Activated CD8-positive, alpha-beta memory T cell treated with anti-CD3 and anti-CD28 coated beads, Interleukin-2, amount 50 U/mL, for 1 hour (primary cell): Measurements from ENCODE around the gene ZNF276.
"Not testable (repeated sequence)": the region's sequence is repeated elsewhere in the genome, so short reads cannot be mapped to it uniquely, and the experiment has no call there.

Experiments
- DNase-seq: peaks from one replicate; pipeline ENCODE4 v3.0.0-alpha.2; 2020; ENCODE audit errors: extremely low read depth

ZNF276 gene, protein sequence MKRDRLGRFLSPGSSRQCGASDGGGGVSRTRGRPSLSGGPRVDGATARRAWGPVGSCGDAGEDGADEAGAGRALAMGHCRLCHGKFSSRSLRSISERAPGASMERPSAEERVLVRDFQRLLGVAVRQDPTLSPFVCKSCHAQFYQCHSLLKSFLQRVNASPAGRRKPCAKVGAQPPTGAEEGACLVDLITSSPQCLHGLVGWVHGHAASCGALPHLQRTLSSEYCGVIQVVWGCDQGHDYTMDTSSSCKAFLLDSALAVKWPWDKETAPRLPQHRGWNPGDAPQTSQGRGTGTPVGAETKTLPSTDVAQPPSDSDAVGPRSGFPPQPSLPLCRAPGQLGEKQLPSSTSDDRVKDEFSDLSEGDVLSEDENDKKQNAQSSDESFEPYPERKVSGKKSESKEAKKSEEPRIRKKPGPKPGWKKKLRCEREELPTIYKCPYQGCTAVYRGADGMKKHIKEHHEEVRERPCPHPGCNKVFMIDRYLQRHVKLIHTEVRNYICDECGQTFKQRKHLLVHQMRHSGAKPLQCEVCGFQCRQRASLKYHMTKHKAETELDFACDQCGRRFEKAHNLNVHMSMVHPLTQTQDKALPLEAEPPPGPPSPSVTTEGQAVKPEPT

DNA sequence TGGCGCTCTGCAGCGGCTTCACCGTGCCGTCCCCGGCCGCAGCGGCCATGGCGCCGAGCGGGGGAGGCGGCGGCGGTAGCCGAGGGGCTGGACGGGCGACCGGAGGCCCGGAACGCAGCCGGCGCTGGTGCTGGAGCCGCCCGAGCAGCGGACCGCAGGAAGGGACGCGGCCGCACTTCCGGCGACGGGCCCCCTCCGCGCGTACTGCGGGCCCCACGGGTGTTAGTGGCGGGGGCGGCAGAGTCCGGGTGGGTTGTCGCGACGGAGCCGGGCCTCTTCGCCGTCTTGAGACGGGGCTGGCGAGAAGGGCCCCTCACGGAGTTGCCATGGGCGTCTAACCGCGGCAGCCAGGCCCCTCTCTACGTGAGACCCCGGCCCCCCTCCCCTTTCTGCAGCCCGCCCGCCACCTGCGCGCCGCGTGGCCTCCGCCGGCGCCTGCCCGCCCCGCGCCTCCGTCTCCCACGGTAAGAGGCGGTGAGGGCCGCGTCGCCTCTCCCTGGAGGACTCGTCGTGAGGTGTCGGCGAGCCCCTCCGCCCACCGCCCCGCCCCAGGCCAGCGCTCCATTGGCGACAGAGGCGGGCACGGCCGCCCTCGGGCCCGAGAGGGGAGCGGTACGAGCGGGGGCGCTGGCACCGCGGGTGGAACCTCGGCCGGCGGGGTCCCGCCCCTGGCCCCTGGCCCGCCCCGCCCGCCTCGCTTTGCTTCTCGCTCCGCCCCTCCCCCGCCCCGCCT is at the start of gene ZNF276, which contains the start of gene VPS9D1:
ZNF276 (plus strand) TSS at position 725 of the 733 bp plus-strand sequence. CDS start 104 bp downstream, outside the sequence.
VPS9D1 (minus strand) TSS at position 86 of the 733 bp plus-strand sequence; CDS start at position 49, 37 bp downstream.
- DNase-seq, result peak; percentile 61

DNA sequence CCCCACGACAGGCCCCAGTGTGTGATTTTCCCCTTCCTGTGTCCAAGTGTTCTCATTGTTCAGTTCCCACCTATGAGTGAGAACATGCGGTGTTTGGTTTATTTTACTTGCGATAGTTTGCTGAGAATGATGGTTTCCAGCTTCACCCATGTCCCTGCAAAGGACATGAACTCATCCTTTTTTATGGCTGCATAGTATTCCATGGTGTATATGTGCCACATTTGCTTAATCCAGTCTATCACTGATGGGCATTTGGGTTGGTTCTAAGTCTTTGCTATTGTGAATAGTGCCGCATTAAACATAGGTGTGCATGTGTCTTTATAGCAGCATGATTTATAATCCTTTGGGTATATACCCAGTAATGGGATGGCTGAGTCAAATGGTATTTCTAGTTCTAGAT is 49.8 kb upstream of the ZNF276 start:
- DNase-seq, result not testable (repeated sequence)

DNA sequence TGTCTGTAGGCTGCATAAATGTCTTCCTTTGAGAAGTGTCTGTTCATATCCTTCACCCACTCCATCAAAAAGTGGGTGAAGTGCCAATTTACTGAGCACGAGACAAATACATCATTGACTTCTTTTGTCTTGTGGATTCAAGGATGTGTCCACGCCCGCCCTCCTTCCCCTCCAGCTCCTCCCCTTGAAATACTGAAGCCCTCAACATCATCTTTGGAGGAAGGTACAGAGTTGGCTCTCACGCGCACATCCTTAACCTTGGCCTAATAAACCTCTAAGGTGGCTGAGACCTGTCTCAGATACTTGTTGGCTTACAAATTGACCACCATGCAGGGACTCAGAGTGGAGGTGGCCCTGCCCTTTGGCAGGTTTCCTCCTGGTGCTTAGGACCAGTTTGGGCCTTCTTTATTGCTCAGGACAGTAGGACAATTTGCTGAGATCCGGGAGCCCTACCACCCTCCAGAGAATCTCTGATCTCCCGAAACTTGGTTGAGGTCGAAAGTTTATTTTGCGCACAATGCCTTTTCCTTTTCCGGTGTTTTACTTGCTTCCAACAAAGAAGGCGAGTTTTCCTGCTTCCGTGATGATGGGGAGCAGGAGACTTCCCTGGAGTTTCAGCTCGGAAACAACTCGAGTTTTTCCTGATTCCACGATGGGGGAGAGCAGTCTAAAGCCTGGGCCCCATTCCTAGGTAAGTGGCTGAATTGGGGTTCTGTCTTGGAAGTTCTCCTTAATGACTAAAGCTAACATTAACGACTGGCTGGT is 49.0 kb upstream of the ZNF276 start:
- DNase-seq, result no peak

DNA sequence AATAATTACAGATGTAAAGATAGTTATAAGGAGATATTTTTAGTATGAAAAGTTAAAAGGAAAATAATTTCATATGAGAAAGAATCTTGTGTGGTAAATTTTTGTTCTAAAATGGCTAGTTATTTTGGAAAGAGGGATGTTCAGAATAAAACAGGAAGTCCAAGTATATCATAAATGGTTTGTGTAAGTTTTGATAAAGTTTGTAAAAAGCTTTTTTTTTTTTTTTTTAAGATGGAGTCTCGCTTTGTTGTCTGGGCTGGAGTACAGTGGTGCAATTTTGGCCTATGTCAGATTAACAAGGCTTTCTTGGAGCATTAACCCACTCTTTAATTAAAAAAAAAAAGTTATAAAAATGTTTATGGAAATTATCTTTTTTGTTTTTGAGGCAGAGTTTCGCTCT is 43.1 kb upstream of the ZNF276 start:
- no peak for DNase-seq

DNA sequence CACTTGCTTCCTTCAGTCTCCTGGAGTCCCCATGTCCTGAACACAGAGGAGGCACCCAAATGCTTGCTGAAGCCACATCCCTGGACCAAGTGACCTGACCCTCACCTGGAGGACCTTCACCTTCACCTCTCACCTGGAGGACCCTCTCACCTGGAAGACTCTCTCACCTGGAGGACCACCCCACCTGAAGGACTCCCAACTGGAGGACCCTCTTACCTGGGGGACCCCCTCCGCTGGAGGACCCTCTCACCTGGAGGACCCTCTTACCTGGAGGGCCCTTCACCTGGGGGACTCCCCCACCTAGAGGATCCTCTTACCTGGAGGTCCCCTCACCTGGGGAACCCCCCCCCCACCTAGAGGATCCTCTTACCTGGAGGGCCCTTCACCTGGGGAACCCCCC is 35.4 kb upstream of the ZNF276 start:
- no peak for DNase-seq

DNA sequence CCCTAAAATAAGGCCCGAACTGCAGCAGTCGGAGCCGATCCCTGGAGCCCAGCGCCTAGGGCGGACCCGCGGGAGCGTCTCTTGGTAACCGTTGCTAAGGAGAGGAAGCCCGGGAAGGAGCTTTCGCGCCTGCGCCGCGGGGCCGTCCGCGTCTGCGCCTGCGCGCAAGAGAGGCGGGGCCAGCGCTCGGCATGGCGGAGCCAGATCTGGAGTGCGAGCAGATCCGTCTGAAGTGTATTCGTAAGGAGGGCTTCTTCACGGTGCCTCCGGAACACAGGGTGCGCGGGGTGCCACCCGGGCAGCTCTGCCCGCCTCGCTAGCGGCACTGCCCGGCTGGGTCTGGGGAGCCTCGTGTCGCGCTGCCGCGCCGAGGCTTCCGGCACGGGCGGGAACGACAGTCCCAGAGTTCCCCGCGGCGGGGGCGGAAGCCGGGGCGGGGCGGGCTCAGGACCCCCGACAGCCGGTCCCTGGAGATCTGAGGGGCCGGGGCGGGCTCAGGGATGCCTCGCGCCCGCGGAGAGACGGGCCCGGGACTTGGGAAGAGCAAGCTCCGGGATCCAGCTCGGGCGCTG is 34.7 kb upstream of the ZNF276 start, which contains the start of gene CDK10:
CDK10 (plus strand) TSS at position 170 of the 572 bp plus-strand sequence; CDS start at position 192, 22 bp downstream.
- peak; percentile 43 for DNase-seq

DNA sequence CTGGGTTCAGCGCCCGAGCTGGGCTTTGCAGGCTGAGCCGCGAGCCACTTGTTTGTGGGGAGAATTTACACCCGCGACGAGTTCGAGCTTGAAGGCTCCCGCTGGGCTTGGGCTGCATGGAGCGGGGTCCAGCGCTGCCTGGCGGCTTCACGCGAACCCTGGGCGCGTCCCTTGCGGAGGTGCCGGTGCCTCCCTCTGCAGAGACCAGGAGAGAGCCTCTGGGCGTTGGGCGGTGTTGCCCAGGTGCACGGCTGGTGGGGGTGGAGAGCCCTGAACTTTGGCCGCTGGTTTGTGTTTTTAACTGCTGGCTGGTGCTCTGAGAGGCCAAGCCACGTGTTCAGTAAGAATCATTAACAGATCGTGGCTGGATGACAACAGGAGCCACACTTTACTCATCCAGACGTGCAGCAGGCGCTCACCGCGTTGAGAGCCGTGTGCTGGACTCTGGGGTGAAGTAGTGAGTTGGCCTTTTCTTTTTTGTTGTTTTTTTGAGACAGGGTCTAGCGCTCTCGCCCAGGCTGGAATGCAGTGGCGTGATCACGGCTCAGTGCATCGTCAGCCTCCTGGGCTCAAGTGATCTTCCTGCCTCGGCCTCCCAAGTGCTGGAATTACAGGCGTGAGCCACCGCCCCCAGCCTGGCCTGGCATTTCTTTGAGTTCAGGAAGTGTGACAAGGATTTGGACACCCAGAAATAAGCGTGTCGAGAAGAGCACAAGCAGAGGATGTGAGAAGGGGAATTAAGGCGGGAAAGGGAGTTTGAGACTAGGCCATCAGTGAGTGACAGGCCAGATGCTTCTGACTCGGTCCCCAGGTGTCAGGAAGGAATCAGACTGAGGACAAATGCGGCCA is 34.0 kb upstream of the ZNF276 start:
- no peak for DNase-seq

DNA sequence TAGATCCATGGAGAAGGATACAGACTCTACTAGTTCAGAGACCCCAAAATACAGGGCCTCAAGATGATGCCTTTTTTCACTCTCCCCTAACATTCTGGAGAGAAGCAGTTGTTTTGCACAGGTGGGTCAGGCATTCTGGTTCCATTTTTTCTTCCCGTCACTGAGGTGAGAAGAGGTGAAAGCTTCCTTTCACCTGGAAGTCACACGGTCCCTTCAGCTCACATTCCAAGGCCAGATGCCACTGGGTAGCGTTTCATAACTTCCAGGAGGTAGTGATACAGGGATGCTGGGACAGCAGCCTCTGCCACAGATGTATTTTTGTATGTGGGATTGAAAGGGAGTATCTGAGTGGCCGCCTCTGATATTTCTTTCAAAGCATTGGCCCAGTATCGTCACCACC is 32.9 kb upstream of the ZNF276 start:
- no peak for DNase-seq

DNA sequence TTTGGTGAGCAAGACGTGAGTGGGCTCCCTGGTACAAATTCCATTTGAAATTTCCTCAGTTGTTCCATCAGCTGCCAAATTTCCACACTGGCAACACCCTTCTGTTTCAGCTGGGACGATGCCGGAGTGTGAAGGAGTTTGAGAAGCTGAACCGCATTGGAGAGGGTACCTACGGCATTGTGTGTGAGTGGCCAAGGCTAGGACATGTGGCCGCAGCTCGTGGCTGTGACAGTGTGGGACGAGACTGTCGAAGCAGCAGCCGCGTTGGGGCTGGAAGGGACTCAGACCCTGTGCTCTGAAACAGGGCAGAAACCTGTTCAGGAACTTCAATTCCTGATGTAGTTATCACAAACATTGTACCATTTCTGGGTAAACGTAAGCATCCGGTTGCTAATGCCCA is 32.2 kb upstream of the ZNF276 start:
- no peak for DNase-seq

DNA sequence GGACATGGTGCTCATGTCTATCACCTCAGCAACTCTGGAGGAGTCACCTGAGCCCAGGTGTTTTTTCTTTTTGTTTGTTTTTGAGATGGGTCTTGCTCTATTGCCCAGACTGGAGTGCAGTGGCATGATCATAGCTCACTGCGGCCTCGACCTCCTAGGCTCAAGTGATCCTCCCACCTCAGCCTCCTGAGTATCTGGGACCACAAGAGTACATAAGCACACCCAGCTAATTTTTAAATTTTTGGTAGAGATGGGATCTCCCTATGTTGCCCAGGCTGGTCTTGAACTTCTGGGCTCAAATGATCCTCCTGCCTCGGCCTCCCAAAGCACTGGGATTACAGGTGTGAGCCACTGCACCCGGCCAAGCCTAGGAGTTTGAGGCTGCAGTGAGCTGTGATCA is 31.7 kb upstream of the ZNF276 start:
- DNase-seq, result not testable (repeated sequence)

DNA sequence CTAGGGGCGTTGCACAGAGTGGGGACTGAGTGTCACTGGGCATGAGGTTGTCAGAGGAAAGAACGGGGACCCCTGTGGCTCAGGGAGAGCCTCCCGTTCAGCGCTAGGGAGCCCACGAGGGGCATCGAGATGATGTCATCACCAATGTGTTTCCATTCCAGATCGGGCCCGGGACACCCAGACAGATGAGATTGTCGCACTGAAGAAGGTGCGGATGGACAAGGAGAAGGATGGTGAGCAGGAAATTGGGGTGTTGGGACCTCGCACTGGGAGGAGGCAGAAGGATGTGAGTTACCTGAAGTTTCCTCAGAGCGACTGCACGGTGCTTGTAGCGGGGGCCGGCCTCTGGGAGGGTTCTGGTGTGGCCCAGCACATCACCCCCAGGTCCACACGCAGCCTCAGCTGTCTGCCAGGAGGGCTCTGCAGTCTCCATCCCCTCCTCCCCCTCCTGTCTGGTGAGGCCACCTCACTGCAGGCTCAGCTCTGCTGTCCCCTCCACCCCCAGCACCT is 30.9 kb upstream of the ZNF276 start:
- no peak for DNase-seq

DNA sequence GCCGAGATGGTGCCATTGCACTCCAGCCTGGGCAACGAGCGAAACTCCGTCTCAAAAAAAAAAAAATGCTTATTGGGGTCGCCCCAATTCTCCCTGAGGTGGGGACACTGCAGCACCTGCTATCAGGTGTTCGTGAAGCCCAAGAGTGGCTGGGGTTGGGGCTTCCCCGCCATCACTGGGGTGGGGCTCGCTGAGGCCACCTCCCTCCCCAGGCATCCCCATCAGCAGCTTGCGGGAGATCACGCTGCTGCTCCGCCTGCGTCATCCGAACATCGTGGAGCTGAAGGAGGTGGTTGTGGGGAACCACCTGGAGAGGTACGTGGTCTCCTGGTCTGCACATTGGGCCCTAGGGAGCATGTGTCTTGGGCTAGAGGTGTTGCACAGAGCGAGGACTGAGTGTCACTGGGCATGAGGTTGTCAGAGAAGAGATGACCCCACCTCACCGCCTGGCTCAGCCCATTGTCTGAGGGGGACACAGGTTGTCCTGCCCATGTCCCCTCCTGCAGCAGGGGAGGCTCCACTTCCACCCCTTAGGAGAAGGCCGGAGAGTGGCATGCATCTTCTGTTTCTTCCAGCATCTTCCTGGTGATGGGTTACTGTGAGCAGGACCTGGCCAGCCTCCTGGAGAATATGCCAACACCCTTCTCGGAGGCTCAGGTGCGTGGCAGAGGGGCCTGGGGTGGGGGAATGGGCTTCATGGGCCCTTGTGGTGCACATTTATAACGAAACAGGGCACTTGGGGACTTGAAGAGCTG is 29.9 kb upstream of the ZNF276 start:
- DNase-seq, result no peak

DNA sequence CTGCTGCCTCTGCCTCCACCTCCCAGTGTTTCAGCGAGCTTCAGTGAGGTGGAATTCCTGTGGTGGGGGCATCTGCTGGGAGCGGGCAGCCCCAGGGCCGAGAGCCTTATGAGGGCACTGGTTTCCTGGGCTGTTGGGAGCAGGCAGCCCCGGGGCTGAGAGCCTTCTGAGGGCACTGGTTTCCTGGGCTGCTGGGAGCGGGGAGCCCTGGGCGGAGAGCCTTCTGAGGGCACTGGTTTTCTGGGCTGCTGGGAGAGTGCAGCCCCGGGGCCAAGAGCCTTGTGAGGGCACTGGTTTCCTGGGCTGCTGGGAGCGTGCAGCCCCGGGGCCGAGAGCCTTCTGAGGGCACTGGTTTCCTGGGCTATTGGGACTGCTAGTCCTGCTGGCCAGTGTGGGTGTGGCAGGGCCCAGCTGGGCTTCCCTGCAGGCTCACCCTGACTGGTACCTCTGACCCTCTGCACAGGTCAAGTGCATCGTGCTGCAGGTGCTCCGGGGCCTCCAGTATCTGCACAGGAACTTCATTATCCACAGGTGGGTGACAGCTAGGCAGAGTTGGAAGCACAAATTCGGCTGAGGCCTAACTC is 29.3 kb upstream of the ZNF276 start:
- no peak for DNase-seq

DNA sequence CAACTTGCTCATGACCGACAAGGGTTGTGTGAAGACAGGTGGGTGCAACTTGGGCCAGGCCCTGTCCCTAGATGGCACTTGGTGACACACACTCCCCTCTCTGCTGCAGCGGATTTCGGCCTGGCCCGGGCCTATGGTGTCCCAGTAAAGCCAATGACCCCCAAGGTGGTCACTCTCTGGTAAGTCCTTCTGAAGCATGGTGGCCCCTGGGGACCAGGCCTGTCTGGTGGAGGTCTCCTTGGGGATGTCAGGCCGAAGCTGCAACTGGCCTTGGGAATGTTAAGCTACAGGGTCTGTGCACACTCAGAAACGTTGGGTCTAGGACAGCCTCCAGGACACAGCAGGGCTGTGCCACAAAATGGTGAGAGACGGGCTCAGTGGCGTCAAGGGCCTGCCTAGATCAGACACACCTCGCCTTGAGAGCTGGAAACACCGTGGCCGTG is 28.0 kb upstream of the ZNF276 start:
- no peak for DNase-seq

DNA sequence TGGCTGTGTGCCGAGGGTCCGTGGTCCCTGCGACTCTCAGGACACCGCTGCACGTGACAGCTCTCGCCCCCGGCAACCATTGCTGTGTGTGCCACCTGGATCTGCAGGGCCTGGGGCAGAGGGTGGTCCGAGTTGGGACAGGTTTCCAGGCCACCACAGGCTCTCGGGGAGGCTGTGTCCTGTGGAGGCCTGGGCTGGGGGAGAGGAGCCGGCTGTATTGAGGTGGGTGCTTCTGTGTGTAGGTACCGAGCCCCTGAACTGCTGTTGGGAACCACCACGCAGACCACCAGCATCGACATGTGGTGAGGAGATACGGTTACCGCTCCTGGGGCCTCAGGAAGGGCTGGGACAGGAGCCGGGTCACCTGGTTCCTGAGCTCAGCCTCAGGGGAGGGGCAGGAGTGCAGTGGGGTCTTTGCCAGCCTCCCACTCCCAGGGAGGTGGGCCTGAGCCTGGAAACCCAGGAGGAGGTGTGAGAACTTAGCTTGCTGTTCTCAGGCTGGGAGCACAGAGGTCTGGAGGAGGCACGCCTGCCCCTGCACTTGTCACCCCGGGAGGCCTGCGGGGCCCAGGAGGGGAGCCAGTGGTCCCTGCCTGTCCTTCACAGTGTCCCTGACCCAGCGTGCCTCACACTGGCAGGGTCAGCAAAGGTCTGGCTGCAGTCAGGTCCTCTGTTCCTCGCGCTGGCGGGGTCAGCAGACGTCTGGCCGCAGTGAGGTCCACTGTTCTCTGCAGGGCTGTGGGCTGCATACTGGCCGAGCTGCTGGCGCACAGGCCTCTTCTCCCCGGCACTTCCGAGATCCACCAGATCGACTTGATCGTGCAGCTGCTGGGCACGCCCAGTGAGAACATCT is 27.2 kb upstream of the ZNF276 start:
- DNase-seq, result no peak

DNA sequence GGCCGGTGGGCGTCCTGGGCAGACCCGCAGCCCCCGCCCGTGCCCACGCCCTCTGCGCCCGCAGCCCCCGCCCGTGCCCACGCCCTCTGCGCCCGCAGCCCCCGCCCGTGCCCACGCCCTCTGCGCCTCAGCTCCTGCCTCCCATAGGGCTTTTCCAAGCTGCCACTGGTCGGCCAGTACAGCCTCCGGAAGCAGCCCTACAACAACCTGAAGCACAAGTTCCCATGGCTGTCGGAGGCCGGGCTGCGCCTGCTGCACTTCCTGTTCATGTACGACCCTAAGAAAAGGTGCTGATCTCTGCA is 26.6 kb upstream of the ZNF276 start:
- DNase-seq, result not testable (repeated sequence)

DNA sequence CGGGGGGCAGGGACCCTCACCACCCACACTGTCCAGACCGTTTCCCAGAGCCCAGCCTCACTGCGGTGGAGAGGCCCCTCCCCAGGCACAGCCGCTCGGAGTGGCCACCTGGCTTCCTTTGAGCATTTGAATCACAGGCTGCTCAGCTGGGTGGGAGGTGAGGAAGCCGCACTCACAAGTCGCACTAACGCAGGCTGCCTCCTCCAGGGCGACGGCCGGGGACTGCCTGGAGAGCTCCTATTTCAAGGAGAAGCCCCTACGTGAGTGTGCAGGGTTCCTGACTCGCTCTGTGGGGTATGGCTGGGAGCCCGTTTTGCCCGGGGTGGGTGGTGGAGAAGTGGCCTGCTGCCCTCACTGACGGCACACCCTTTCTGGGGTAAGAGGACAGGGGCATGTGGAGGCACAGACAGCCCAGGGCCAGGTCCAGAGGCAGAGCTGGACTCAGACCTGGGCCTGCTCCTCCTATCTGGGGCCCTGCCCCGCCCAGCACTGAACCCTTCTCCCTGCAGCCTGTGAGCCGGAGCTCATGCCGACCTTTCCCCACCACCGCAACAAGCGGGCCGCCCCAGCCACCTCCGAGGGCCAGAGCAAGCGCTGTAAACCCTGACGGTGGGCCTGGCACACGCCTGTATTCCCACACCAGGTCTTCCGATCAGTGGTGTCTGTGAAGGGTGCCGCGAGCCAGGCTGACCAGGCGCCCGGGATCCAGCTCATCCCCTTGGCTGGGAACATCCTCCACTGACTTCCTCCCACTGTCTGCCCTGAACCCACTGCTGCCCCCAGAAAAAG is 26.1 kb upstream of the ZNF276 start:
- DNase-seq, result no peak
